ENCODE results near the gene IFI30. TPM values are rescaled to one million over a fixed set of nuclear protein-coding genes. Genes with fewer than 3 reads are reported as not detected.

IFI30 gene
- total RNA-seq, 2 donors from 2014 or later: 47.1 to 95.2 TPM

- TF ChIP-seq, protein P1, sequence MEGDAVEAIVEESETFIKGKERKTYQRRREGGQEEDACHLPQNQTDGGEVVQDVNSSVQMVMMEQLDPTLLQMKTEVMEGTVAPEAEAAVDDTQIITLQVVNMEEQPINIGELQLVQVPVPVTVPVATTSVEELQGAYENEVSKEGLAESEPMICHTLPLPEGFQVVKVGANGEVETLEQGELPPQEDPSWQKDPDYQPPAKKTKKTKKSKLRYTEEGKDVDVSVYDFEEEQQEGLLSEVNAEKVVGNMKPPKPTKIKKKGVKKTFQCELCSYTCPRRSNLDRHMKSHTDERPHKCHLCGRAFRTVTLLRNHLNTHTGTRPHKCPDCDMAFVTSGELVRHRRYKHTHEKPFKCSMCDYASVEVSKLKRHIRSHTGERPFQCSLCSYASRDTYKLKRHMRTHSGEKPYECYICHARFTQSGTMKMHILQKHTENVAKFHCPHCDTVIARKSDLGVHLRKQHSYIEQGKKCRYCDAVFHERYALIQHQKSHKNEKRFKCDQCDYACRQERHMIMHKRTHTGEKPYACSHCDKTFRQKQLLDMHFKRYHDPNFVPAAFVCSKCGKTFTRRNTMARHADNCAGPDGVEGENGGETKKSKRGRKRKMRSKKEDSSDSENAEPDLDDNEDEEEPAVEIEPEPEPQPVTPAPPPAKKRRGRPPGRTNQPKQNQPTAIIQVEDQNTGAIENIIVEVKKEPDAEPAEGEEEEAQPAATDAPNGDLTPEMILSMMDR (IDR thresholded peaks at IDR 0.05): no peak
- Histone ChIP-seq H3K4me1 (no peaks in the 10 kb centered on the region), H3K9me3 (no peaks in the 10 kb centered on the region), H3K36me3 (peaks cover 11% of the 10 kb centered on the region), H3K27me3 (no peaks in the 10 kb centered on the region), H3K4me3 (no peak overlapping the region), H3K27ac (no peak overlapping the region), H3K9ac (ENCODE audit: low read depth in 2 of 2, low read length in 2 of 2) (no peak overlapping the region)
- intact Hi-C loops (cut with DNase I): no loop called here
- no peak for DNase-seq
These were observed 28.1 kb upstream of the IFI30 start for GRCh38 chr19:18145391-18145999.

DNA sequence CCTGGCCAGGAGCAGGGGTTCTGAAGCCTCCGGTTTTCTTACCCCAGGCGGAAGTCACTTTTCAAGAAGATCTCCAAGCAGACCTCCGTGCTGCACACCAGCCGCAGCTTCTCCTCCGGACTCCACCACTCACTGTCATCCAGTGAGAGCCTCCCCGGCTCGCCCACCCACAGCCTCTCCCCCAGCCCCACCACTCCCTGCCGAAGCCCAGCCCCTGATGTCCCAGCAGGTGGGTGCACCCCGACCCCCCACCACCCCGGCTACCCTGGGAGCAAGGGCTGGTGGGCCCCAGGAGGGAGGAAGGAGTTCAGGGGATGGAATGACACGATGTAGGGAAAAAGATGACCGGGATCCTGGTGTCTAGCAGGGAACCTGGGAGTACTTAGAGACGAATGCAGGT lies 26.2 kb upstream of the IFI30 start:
- TF ChIP-seq, protein P1 (IDR thresholded peaks at IDR 0.05): no peak
- H3K36me3 ChIP-seq: peaks cover 7% of the 10 kb centered on the region
- no peak overlapping the region for H3K4me3 ChIP-seq
- no peak overlapping the region for H3K9ac ChIP-seq (ENCODE audit: low read depth in 2 of 2, low read length in 2 of 2)
- H3K27me3 ChIP-seq: no peaks in the 10 kb centered on the region
- H3K27ac ChIP-seq: no peak overlapping the region
- H3K4me1 ChIP-seq: peaks cover 5% of the 10 kb centered on the region
- H3K9me3 ChIP-seq: no peaks in the 10 kb centered on the region
- intact Hi-C loops (cut with DNase I): no loop called here
- no peak for DNase-seq

DNA sequence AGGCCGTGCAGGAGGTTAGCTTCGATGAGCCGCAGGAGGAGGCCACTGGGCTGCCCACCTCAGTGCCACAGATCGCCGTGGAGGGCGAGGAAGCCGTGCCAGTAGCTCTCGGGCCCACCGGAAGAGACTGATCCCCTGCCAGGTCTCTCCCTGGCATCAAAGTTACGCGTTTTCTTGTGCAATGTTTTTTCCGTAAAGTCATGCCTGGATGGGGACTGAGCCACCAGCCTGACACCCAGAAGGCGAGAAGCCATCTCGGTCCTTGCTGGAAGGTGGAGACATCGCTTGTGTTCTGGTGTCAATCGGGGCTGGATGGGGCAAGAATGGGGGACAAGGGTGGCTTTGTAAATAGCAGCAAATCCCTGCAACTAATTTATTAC lies 24.0 kb upstream of the IFI30 start:
- Histone ChIP-seq H3K36me3 (no peaks in the 10 kb centered on the region), H3K27ac (no peak overlapping the region), H3K9me3 (no peaks in the 10 kb centered on the region), H3K9ac (ENCODE audit: low read depth in 2 of 2, low read length in 2 of 2) (no peak overlapping the region), H3K4me1 (peaks cover 15% of the 10 kb centered on the region), H3K27me3 (no peaks in the 10 kb centered on the region), H3K4me3 (no peak overlapping the region)
- intact Hi-C loops (cut with DNase I): no loop called here
- DNase-seq: no peak
- TF ChIP-seq, protein P1 (IDR thresholded peaks at IDR 0.05): no peak

GRCh38 chr19:18150776-18151624 lies 22.6 kb upstream of the IFI30 start:
- TF ChIP-seq, protein P1 (IDR thresholded peaks at IDR 0.05): no peak
- Histone ChIP-seq H3K9me3 (no peaks in the 10 kb centered on the region), H3K4me3 (no peak overlapping the region), H3K27me3 (no peaks in the 10 kb centered on the region), H3K27ac (no peak overlapping the region), H3K36me3 (no peaks in the 10 kb centered on the region), H3K4me1 (peaks cover 24% of the 10 kb centered on the region), H3K9ac (ENCODE audit: low read depth in 2 of 2, low read length in 2 of 2) (peak overlapping the region in 1 of 2 donors; percentile 91)
- intact Hi-C loops (cut with DNase I): no loop called here
- DNase-seq: no peak

- TF ChIP-seq, protein P1 (IDR thresholded peaks at IDR 0.05): peak; percentile 46
- Histone ChIP-seq H3K4me3 (peak overlapping the region; percentile 80), H3K9ac (ENCODE audit: low read depth in 2 of 2, low read length in 2 of 2) (peak overlapping the region; percentile 52 to 91), H3K9me3 (no peaks in the 10 kb centered on the region), H3K27me3 (no peaks in the 10 kb centered on the region), H3K36me3 (no peaks in the 10 kb centered on the region), H3K27ac (peak overlapping the region; percentile 98), H3K4me1 (peaks cover 37% of the 10 kb centered on the region)
- DNase-seq: peak; percentile 99
- intact Hi-C loops (cut with DNase I): no loop called here
These were observed 21.2 kb upstream of the IFI30 start for GRCh38 chr19:18152442-18152816.

Measured in colonic mucosa (tissue), 4 donors.